ENCODE results near the gene CTXN1.

Gene CTXN1

GRCh38 chr19:7943444-7944176, 17.7 kb upstream of the CTXN1 start, which contains the start of gene TIMM44:
TIMM44 (minus strand) TSS chr19:7943666; CDS start chr19:7943651, 15 bp downstream.
- H3K4me3 ChIP-seq (ENCODE audit: low read length): peak within 1 kb of the TSS; percentile 95
- peaks cover 18% of the 10 kb centered on the region for H3K36me3 ChIP-seq (ENCODE audit: control insufficient read depth, low read depth, low read length)
- no peaks in the 10 kb centered on the region for H3K9me3 ChIP-seq (ENCODE audit: control insufficient read depth, low read depth, low read length)
- peak within 1 kb of the TSS; percentile 89 for H3K27ac ChIP-seq (ENCODE audit: low read length)
- H3K9ac ChIP-seq (ENCODE audit: low read length): peak within 1 kb of the TSS; percentile 97
- H3K27me3 ChIP-seq (ENCODE audit: control insufficient read depth, insufficient read depth, low read length): no peaks in the 10 kb centered on the region
- H3K4me1 ChIP-seq (ENCODE audit: control insufficient read depth, low read depth, low read length): no peaks in the 10 kb centered on the region

- H3K9me3 ChIP-seq (ENCODE audit: control insufficient read depth, low read depth, low read length): no peaks in the 10 kb centered on the region
- peak overlapping the region; percentile 97 for H3K9ac ChIP-seq (ENCODE audit: low read length)
- peak overlapping the region; percentile 71 for H3K27ac ChIP-seq (ENCODE audit: low read length)
- peaks cover 23% of the 10 kb centered on the region for H3K36me3 ChIP-seq (ENCODE audit: control insufficient read depth, low read depth, low read length)
- H3K4me3 ChIP-seq (ENCODE audit: low read length): peak overlapping the region; percentile 95
- H3K4me1 ChIP-seq (ENCODE audit: control insufficient read depth, low read depth, low read length): no peaks in the 10 kb centered on the region
- H3K27me3 ChIP-seq (ENCODE audit: control insufficient read depth, insufficient read depth, low read length): no peaks in the 10 kb centered on the region
Observed at GRCh38 chr19:7942981-7943443, 17.1 kb upstream of the CTXN1 start.

- Histone ChIP-seq H3K36me3 (ENCODE audit: control insufficient read depth, low read depth, low read length) (peaks cover 30% of the 10 kb centered on the region), H3K4me3 (ENCODE audit: low read length) (peak overlapping the region; percentile 95), H3K4me1 (ENCODE audit: control insufficient read depth, low read depth, low read length) (no peaks in the 10 kb centered on the region), H3K27me3 (ENCODE audit: control insufficient read depth, insufficient read depth, low read length) (no peaks in the 10 kb centered on the region), H3K9ac (ENCODE audit: low read length) (peak overlapping the region; percentile 97), H3K9me3 (ENCODE audit: control insufficient read depth, low read depth, low read length) (no peaks in the 10 kb centered on the region), H3K27ac (ENCODE audit: low read length) (no peak overlapping the region)
Observed at GRCh38 chr19:7941895-7942596, 16.1 kb upstream of the CTXN1 start.

- Histone ChIP-seq H3K9me3 (ENCODE audit: control insufficient read depth, low read depth, low read length) (no peaks in the 10 kb centered on the region), H3K4me3 (ENCODE audit: low read length) (no peak overlapping the region), H3K36me3 (ENCODE audit: control insufficient read depth, low read depth, low read length) (peaks cover 32% of the 10 kb centered on the region), H3K9ac (ENCODE audit: low read length) (no peak overlapping the region), H3K4me1 (ENCODE audit: control insufficient read depth, low read depth, low read length) (no peaks in the 10 kb centered on the region), H3K27me3 (ENCODE audit: control insufficient read depth, insufficient read depth, low read length) (no peaks in the 10 kb centered on the region), H3K27ac (ENCODE audit: low read length) (no peak overlapping the region)
Observed at GRCh38 chr19:7940841-7941240, 14.9 kb upstream of the CTXN1 start.

- H3K36me3 ChIP-seq (ENCODE audit: control insufficient read depth, low read depth, low read length): peaks cover 69% of the 10 kb centered on the region
Observed at GRCh38 chr19:7934766-7935165, 8.8 kb upstream of the CTXN1 start.

GRCh38 chr19:7933828-7934725, 8.1 kb upstream of the CTXN1 start:
- Histone ChIP-seq H3K36me3 (ENCODE audit: control insufficient read depth, low read depth, low read length) (peaks cover 66% of the 10 kb centered on the region), H3K9me3 (ENCODE audit: control insufficient read depth, low read depth, low read length) (no peaks in the 10 kb centered on the region), H3K4me1 (ENCODE audit: control insufficient read depth, low read depth, low read length) (no peaks in the 10 kb centered on the region), H3K4me3 (ENCODE audit: low read length) (no peak overlapping the region), H3K27me3 (ENCODE audit: control insufficient read depth, insufficient read depth, low read length) (no peaks in the 10 kb centered on the region), H3K9ac (ENCODE audit: low read length) (no peak overlapping the region), H3K27ac (ENCODE audit: low read length) (no peak overlapping the region)

More at GRCh38 chr19:7934766-7935165, 8.8 kb upstream of the CTXN1 start:
- H3K4me3 ChIP-seq (ENCODE audit: low read length): no peak overlapping the region
- no peak overlapping the region for H3K27ac ChIP-seq (ENCODE audit: low read length)
- H3K4me1 ChIP-seq (ENCODE audit: control insufficient read depth, low read depth, low read length): no peaks in the 10 kb centered on the region
- no peaks in the 10 kb centered on the region for H3K27me3 ChIP-seq (ENCODE audit: control insufficient read depth, insufficient read depth, low read length)
- H3K9me3 ChIP-seq (ENCODE audit: control insufficient read depth, low read depth, low read length): no peaks in the 10 kb centered on the region
- no peak overlapping the region for H3K9ac ChIP-seq (ENCODE audit: low read length)

GRCh38 chr19:7933411-7933810, 7.5 kb upstream of the CTXN1 start:
- H3K27me3 ChIP-seq (ENCODE audit: control insufficient read depth, insufficient read depth, low read length): no peaks in the 10 kb centered on the region
- no peak overlapping the region for H3K27ac ChIP-seq (ENCODE audit: low read length)
- no peak overlapping the region for H3K4me3 ChIP-seq (ENCODE audit: low read length)
- no peaks in the 10 kb centered on the region for H3K9me3 ChIP-seq (ENCODE audit: control insufficient read depth, low read depth, low read length)
- H3K4me1 ChIP-seq (ENCODE audit: control insufficient read depth, low read depth, low read length): no peaks in the 10 kb centered on the region
- H3K36me3 ChIP-seq (ENCODE audit: control insufficient read depth, low read depth, low read length): peaks cover 62% of the 10 kb centered on the region
- H3K9ac ChIP-seq (ENCODE audit: low read length): no peak overlapping the region

- Histone ChIP-seq H3K27ac (ENCODE audit: low read length) (no peak overlapping the region), H3K9me3 (ENCODE audit: control insufficient read depth, low read depth, low read length) (no peaks in the 10 kb centered on the region), H3K36me3 (ENCODE audit: control insufficient read depth, low read depth, low read length) (peaks cover 58% of the 10 kb centered on the region), H3K9ac (ENCODE audit: low read length) (no peak overlapping the region), H3K27me3 (ENCODE audit: control insufficient read depth, insufficient read depth, low read length) (no peaks in the 10 kb centered on the region), H3K4me3 (ENCODE audit: low read length) (no peak overlapping the region), H3K4me1 (ENCODE audit: control insufficient read depth, low read depth, low read length) (no peaks in the 10 kb centered on the region)
Observed at GRCh38 chr19:7932930-7933300, 7.0 kb upstream of the CTXN1 start.

- Histone ChIP-seq H3K9me3 (ENCODE audit: control insufficient read depth, low read depth, low read length) (no peaks in the 10 kb centered on the region), H3K36me3 (ENCODE audit: control insufficient read depth, low read depth, low read length) (peaks cover 54% of the 10 kb centered on the region), H3K4me3 (ENCODE audit: low read length) (no peak overlapping the region), H3K27me3 (ENCODE audit: control insufficient read depth, insufficient read depth, low read length) (no peaks in the 10 kb centered on the region), H3K9ac (ENCODE audit: low read length) (no peak overlapping the region), H3K27ac (ENCODE audit: low read length) (no peak overlapping the region), H3K4me1 (ENCODE audit: control insufficient read depth, low read depth, low read length) (no peaks in the 10 kb centered on the region)
Observed at GRCh38 chr19:7932276-7932929, 6.5 kb upstream of the CTXN1 start.

- H3K4me3 ChIP-seq (ENCODE audit: low read length): no peak overlapping the region
- H3K36me3 ChIP-seq (ENCODE audit: control insufficient read depth, low read depth, low read length): peaks cover 49% of the 10 kb centered on the region
- no peaks in the 10 kb centered on the region for H3K27me3 ChIP-seq (ENCODE audit: control insufficient read depth, insufficient read depth, low read length)
- H3K9me3 ChIP-seq (ENCODE audit: control insufficient read depth, low read depth, low read length): no peaks in the 10 kb centered on the region
- H3K9ac ChIP-seq (ENCODE audit: low read length): no peak overlapping the region
- peaks cover under 1% of the 10 kb centered on the region for H3K4me1 ChIP-seq (ENCODE audit: control insufficient read depth, low read depth, low read length)
- no peak overlapping the region for H3K27ac ChIP-seq (ENCODE audit: low read length)
Observed at GRCh38 chr19:7931221-7932061, 5.5 kb upstream of the CTXN1 start.
